ENCODE measurements around the gene TRIP13. TPM values are rescaled to one million over a fixed set of nuclear protein-coding genes. Genes with fewer than 3 reads are reported as not detected.

Gene TRIP13
- total and polyA plus RNA-seq, 2 experiments from 2014 or later, result 42.5 to 44.8 TPM

DNA sequence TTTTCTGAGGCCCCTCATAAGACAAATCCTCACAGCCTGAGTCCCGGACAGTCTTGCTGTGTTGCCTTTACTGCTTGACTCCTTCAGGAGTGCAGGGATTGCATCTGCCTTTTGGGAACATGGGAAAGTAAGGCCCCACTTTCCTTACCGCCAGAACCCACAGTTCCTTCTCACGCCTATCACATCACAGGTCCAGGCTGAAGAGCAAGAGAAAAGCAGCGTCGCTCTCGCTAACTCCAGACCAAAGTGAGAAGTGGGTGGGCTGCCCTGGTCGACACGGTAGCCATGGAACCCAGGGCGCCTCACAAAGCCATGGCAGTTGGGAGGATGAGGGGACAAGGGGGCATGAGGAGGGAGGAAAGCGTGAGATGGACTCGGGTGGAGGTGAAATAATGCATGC is 34.0 kb upstream of the TRIP13 start:
- Mint-ChIP-seq H3K36me3 (ENCODE audit: low read depth) (peaks cover 9% of the 10 kb centered on the region), H3K27me3 (ENCODE audit: insufficient read depth, low read depth, poor library complexity) (peaks cover 12% of the 10 kb centered on the region), H3K4me1 (no peaks in the 10 kb centered on the region), H3K9me3 (no peaks in the 10 kb centered on the region; the same call in 2 of the 3 replicates), H3K4me3 (no peak overlapping the region), H3K27ac (peak overlapping the region; percentile 29; the same call in 1 of the 2 replicates)
- Histone ChIP-seq H3K4me3 (no peak overlapping the region), H3K4me1 (ENCODE audit: insufficient read depth) (no peaks in the 10 kb centered on the region), H2AFZ (no peak overlapping the region), H3K36me3 (ENCODE audit: insufficient read depth) (peaks cover 4% of the 10 kb centered on the region; the same call in 1 of the 2 replicates), H3K4me2 (no peak overlapping the region), H3K27ac (ENCODE audit: low read depth) (no peak overlapping the region), H4K20me1 (replicated peaks; ENCODE audit: insufficient read depth) (no peaks in the 10 kb centered on the region; the same call in 1 of the 2 replicates), H3K79me2 (replicated peaks; ENCODE audit: insufficient read depth) (no peaks in the 10 kb centered on the region), H3K9me2 (ENCODE audit: insufficient read depth) (no peaks in the 10 kb centered on the region), H3K27me3 (ENCODE audit: insufficient read depth) (no peaks in the 10 kb centered on the region), H3F3A (replicated peaks; ENCODE audit: low read depth) (no peaks in the 10 kb centered on the region)
- DNase-seq (ENCODE audit: low spot score), result no peak
- no peak for ATAC-seq
- TF ChIP-seq, protein P1, sequence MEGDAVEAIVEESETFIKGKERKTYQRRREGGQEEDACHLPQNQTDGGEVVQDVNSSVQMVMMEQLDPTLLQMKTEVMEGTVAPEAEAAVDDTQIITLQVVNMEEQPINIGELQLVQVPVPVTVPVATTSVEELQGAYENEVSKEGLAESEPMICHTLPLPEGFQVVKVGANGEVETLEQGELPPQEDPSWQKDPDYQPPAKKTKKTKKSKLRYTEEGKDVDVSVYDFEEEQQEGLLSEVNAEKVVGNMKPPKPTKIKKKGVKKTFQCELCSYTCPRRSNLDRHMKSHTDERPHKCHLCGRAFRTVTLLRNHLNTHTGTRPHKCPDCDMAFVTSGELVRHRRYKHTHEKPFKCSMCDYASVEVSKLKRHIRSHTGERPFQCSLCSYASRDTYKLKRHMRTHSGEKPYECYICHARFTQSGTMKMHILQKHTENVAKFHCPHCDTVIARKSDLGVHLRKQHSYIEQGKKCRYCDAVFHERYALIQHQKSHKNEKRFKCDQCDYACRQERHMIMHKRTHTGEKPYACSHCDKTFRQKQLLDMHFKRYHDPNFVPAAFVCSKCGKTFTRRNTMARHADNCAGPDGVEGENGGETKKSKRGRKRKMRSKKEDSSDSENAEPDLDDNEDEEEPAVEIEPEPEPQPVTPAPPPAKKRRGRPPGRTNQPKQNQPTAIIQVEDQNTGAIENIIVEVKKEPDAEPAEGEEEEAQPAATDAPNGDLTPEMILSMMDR (conservative IDR thresholded peaks at IDR 0.05; ENCODE audit: low read depth in 2 of 2), result no peak
- TF ChIP-seq, protein P2, sequence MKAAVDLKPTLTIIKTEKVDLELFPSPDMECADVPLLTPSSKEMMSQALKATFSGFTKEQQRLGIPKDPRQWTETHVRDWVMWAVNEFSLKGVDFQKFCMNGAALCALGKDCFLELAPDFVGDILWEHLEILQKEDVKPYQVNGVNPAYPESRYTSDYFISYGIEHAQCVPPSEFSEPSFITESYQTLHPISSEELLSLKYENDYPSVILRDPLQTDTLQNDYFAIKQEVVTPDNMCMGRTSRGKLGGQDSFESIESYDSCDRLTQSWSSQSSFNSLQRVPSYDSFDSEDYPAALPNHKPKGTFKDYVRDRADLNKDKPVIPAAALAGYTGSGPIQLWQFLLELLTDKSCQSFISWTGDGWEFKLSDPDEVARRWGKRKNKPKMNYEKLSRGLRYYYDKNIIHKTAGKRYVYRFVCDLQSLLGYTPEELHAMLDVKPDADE (IDR thresholded peaks at IDR 0.05), result no peak
- TF ChIP-seq ZNF114 (CRISPR knock-in tag; IDR thresholded peaks at IDR 0.05), result no peak
- TF ChIP-seq NANOG (IDR thresholded peaks at IDR 0.05; ENCODE audit: borderline replicate concordance), result no peak
- TF ChIP-seq, protein P3, sequence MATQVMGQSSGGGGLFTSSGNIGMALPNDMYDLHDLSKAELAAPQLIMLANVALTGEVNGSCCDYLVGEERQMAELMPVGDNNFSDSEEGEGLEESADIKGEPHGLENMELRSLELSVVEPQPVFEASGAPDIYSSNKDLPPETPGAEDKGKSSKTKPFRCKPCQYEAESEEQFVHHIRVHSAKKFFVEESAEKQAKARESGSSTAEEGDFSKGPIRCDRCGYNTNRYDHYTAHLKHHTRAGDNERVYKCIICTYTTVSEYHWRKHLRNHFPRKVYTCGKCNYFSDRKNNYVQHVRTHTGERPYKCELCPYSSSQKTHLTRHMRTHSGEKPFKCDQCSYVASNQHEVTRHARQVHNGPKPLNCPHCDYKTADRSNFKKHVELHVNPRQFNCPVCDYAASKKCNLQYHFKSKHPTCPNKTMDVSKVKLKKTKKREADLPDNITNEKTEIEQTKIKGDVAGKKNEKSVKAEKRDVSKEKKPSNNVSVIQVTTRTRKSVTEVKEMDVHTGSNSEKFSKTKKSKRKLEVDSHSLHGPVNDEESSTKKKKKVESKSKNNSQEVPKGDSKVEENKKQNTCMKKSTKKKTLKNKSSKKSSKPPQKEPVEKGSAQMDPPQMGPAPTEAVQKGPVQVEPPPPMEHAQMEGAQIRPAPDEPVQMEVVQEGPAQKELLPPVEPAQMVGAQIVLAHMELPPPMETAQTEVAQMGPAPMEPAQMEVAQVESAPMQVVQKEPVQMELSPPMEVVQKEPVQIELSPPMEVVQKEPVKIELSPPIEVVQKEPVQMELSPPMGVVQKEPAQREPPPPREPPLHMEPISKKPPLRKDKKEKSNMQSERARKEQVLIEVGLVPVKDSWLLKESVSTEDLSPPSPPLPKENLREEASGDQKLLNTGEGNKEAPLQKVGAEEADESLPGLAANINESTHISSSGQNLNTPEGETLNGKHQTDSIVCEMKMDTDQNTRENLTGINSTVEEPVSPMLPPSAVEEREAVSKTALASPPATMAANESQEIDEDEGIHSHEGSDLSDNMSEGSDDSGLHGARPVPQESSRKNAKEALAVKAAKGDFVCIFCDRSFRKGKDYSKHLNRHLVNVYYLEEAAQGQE (IDR thresholded peaks at IDR 0.05; ENCODE audit: unreplicated experiment), result no peak
- TF ChIP-seq, protein P4, sequence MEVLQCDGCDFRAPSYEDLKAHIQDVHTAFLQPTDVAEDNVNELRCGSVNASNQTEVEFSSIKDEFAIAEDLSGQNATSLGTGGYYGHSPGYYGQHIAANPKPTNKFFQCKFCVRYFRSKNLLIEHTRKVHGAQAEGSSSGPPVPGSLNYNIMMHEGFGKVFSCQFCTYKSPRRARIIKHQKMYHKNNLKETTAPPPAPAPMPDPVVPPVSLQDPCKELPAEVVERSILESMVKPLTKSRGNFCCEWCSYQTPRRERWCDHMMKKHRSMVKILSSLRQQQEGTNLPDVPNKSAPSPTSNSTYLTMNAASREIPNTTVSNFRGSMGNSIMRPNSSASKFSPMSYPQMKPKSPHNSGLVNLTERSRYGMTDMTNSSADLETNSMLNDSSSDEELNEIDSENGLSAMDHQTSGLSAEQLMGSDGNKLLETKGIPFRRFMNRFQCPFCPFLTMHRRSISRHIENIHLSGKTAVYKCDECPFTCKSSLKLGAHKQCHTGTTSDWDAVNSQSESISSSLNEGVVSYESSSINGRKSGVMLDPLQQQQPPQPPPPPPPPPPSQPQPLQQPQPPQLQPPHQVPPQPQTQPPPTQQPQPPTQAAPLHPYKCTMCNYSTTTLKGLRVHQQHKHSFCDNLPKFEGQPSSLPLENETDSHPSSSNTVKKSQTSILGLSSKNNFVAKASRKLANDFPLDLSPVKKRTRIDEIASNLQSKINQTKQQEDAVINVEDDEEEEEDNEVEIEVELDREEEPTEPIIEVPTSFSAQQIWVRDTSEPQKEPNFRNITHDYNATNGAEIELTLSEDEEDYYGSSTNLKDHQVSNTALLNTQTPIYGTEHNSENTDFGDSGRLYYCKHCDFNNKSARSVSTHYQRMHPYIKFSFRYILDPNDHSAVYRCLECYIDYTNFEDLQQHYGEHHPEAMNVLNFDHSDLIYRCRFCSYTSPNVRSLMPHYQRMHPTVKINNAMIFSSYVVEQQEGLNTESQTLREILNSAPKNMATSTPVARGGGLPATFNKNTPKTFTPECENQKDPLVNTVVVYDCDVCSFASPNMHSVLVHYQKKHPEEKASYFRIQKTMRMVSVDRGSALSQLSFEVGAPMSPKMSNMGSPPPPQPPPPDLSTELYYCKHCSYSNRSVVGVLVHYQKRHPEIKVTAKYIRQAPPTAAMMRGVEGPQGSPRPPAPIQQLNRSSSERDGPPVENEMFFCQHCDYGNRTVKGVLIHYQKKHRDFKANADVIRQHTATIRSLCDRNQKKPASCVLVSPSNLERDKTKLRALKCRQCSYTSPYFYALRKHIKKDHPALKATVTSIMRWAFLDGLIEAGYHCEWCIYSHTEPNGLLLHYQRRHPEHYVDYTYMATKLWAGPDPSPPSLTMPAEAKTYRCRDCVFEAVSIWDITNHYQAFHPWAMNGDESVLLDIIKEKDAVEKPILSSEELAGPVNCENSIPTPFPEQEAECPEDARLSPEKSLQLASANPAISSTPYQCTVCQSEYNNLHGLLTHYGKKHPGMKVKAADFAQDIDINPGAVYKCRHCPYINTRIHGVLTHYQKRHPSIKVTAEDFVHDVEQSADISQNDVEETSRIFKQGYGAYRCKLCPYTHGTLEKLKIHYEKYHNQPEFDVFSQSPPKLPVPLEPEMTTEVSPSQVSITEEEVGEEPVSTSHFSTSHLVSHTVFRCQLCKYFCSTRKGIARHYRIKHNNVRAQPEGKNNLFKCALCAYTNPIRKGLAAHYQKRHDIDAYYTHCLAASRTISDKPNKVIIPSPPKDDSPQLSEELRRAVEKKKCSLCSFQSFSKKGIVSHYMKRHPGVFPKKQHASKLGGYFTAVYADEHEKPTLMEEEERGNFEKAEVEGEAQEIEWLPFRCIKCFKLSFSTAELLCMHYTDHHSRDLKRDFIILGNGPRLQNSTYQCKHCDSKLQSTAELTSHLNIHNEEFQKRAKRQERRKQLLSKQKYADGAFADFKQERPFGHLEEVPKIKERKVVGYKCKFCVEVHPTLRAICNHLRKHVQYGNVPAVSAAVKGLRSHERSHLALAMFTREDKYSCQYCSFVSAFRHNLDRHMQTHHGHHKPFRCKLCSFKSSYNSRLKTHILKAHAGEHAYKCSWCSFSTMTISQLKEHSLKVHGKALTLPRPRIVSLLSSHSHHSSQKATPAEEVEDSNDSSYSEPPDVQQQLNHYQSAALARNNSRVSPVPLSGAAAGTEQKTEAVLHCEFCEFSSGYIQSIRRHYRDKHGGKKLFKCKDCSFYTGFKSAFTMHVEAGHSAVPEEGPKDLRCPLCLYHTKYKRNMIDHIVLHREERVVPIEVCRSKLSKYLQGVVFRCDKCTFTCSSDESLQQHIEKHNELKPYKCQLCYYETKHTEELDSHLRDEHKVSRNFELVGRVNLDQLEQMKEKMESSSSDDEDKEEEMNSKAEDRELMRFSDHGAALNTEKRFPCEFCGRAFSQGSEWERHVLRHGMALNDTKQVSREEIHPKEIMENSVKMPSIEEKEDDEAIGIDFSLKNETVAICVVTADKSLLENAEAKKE (CRISPR knock-in tag; IDR thresholded peaks at IDR 0.05), result no peak
